Hypothalamus (tissue), 51 donors: ENCODE results near the gene ARFIP2.
A peak's percentile ranks its signal among the peaks of the same experiment; 100 is the strongest.
"Not testable (repeated sequence)": the region's sequence is repeated elsewhere in the genome, so short reads cannot be mapped to it uniquely, and the experiment has no call there.

Source experiments
- DNase-seq, 51 donors: peaks; one replicate each; lab custom pipeline; 2025; lab: John Stamatoyannopoulos, UW

The ARFIP2 gene

DNA sequence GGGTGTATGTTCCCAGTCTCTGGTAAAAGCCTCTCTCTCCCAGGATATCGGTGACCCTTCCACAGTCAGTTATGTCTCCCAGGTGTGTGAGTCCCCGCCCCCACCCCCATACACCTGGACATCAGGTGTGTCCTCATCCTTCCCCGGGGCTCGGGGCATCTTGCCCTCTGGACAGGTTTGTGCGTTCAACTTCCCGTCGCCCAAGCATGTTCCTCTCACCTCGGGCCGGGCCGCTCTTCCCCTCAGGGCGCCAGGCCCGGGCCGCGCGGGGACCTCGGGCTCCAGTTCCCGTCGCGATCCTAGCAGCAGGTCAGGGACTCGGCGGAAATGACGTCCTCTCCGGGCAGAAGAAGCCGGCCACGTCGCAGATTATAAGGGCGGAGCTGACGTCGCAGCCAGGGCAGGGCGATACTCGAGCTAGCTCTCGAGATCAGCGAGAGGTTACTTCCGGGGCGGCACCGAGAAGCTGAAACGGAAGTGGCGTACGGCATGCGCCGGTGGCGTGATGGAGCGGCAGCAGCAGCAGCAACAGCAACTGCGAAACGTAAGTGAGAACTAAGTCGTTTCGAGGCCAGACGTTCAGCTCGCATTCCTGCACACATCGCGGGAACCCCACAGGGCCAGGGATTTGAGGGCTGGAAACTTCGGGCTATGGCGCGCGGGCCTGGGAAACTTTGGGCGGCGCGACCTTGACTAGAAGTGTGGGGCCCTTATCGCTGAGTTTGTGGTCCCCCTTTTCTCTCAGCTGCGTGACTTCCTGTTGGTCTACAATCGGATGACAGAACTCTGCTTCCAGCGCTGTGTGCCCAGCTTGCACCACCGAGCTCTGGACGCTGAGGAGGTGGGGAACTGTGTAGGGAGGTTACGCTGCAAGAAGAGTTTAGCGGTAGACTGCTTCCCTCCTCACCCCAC lies at the start of gene ARFIP2, which contains the start of gene TIMM10B:
TSS of gene ARFIP2 (minus strand) at position 320 of the 912 bp plus-strand sequence. CDS start 910 bp downstream, outside the sequence.
TSS of gene TIMM10B (plus strand) at position 490 of the 912 bp plus-strand sequence. CDS start at position 506, 16 bp downstream.
- peak; percentile 39 to 100 (median 98) for DNase-seq

GRCh38 chr11:6530848-6531247 lies 49.7 kb upstream of the ARFIP2 start:
- no peak for DNase-seq

- no peak for DNase-seq
Measured at GRCh38 chr11:6529266-6529665, 48.1 kb upstream of the ARFIP2 start.

DNA sequence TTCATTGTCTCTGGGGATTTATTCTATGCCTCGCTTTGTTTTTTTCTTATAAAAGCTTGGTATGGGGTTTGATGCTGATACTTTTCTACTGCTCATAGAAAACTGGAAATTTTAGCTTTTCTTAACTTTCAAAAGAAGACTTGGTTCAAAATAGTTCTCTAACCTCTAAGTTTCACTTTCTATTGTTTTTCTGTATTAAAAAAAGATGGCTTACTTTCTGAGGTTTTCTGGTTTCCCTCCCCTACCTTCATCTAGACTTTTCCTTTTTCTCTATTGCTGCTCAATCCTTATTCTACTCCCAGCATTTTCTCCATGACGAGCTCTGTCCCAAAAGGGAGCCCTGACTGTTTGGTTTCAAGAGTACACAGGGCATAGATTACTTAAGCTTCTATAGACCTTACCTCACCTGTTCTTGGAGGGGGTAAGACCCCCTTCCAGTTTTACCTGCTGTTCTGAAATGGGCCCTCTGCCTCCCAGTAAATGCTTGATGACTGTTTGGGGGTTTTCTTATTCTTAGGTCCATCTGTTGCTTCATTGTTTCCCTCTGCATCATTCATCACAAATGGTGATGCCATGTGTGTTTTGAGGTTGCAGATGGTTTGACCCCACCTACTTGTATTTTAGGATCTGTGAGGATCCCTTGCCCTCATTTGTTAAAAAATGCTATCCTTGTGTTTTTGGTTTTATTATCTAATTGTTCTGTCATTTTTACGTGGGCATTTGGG lies 45.4 kb upstream of the ARFIP2 start:
- no peak for DNase-seq

DNA sequence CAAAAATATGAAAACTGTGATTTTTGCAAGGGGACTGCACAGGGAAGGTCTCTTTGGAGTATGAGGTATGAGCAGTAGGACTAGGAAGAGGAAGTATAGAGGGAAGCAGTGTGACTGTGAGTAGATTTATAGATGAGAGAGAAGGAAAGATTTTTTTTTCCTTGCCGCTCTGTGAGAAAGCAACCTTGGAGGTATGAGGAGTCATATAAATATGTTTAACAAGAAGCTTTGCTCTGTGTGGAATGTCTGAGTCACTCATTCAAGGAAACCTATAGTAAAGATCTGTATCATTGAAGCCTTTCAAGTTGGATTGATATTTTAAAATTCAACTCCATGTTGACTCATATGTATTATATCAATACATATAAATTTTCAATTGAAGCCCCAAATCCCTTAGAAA lies 42.1 kb upstream of the ARFIP2 start:
- DNase-seq = no peak

DNA sequence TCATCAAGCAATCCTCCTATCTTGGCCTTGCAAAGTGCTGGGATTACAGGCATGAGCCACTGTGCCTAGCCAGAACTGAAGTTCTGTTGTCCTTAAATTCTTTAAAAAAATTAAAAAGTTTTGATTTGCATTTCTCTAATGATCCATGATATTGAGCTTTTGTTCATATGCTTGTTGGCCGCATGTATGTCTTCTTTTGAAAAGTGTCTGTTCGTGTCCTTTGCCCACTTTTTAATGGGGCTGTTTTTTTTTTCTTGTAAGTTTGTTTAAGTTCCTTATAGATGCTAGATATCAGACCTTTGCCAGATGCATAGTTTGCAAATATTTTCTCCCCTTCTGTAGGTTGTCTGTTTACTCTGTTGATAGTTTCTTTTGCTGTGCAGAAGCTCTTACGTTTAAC lies 40.8 kb upstream of the ARFIP2 start:
- DNase-seq = not testable (repeated sequence)

- no peak for DNase-seq
Measured at GRCh38 chr11:6520265-6520664, 39.1 kb upstream of the ARFIP2 start.

DNA sequence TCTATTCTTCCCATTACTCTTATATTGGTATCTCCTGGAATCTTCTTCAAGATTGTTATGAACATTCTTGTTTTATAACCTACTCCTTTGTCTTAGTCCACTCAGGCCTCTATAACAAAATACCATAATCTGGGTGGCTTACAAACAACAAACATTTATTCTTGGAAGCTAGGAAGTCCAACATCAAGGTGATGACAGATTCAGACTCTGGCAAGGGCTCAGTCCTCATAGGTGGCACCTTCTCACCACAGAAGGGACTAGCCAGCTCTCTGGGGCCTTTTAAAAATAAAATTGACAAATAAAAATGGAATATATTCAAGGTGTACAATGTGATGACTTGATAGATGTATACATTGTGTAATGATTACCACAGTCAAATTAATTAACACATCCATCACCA lies 35.7 kb upstream of the ARFIP2 start:
- DNase-seq = no peak

DNA sequence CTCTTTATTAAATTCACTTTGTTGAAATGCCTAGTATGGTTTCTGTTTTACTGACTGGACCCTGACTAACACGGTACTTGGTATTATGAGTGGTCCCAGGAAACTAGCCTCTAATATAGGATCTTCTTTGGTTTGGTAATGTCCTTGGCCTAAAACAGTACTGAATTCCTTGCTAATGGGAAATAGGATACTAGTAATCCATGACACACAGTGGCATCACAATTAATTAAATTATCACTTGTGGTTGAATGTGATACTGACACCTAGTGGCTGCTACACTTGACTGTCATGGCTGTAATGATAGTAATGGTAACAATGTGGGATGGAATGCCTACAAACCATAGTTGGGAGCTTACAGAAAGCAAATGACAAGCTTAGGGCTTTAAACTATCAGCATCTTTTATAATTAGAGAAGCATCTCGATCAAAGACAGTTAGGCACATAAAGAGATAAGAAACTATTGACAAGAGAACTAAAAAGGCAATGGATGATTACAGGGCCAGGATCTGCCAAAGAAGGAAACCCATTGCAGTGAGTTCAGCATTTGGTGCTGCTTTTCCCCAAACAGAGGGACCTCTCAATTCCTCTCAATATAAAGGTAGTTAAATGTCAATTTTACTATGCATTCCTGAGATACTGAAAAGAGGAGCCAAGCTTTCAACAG lies 24.6 kb upstream of the ARFIP2 start:
- DNase-seq = peak in 4 of 51 donors; percentile 2 to 34 (median 13)

- DNase-seq = no peak
Measured at GRCh38 chr11:6504166-6504565, 23.0 kb upstream of the ARFIP2 start.

DNA sequence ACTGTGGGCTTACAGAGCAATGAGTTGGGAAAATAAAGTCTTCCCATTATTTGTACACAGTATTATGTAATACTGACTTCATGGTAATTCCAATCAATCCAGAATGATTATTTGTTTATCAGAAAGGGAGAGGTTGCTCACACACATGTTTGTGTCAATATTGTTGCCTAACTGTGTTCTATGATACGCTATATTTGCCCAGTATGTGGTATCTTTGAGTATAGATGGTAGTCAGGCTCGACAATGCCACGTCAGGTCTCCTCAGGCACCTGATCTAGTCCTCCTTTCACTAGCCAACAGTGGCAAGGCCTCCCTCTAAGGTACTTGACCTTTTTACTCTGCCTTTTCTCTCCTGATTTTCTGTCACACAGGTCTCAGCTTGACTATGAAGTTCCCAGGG lies 21.3 kb upstream of the ARFIP2 start:
- DNase-seq = no peak

GRCh38 chr11:6498544-6498943 lies 17.4 kb upstream of the ARFIP2 start:
- DNase-seq = no peak

DNA sequence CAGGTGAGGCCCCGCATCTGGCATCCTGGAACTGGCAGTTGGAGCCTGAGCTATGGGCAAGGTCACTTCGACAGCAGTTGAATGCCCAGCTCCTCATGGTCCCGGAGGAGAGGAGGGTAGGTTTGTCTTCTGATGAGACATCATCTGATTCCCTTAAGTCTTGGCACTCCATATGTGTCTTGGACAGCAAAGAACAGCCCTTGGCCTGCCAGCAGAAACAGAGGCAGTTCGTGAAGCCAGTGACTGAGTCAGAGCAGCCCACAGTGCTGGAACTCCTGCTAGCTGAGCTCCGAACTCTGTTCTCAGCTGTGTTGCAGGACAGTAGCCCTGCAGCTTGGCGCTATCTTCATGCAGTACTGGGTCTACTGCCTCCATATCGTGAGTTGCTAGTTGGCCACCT lies 17.0 kb upstream of the ARFIP2 start:
- peak in 1 of 51 donors; percentile 31 for DNase-seq

DNA sequence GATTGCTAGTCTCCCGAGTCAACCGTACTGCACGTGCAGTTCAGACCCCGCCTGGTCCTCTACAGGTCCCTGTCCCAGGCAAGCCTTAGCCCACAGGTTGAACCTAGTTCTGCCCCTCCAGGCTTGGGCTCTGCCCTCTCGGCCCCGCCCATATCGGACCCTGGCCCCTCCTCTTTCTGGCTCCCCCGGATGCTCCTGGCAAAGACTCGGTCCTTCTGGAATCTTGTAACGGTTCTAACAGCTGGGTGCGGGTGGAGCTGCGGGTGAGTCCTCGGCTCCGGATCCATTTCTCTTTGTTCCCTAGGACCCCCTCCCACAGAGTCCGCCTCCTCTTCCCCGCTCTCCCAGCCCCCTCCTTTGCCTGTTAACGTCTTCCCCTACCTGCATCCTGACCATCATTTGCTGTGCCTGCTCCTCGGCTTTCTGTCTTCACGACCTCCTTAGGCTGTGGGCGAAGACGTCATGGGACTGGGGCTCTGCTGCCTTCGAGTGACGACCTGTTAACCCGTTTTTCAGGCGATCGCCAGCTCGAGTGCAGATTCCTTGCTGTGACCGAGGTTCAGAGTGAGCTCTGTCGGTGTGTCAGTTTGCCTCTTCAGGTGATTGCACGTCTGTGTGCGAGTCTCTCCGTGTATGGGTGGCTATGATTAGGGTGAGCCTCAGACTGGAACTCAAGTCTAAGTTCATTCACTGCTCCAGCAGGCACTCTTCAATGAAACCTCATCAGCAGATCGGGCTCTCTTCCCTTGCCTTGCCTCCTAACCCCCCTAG lies 16.1 kb upstream of the ARFIP2 start, which contains the start of gene DNHD1:
TSS of gene DNHD1 (plus strand) at position 212 of the 771 bp plus-strand sequence. CDS start 936 bp downstream, outside the sequence.
- DNase-seq = peak in 1 of 51 donors; percentile 23

GRCh38 chr11:6489306-6489705 lies 8.2 kb upstream of the ARFIP2 start:
- DNase-seq = no peak

GRCh38 chr11:6488821-6489220 lies 7.7 kb upstream of the ARFIP2 start:
- DNase-seq = no peak

DNA sequence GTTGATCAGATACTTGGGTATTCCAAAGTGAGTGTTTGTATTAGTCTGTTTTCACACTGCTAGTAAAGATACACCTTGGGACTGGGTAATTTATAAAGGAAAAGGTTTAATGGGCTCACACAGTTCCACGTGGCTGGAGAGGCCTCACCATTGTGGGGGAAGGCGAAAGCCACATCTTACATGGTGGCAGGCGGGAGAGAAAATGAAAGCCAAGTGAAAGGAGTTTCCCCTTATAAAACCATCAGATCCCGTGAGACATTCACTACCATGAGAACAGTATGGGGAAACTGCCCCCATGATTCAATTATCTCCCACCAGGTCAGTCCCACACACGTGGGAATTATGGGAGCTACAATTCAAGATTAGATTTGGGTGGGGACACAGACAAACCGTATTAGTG lies 7.2 kb upstream of the ARFIP2 start:
- DNase-seq = no peak

DNA sequence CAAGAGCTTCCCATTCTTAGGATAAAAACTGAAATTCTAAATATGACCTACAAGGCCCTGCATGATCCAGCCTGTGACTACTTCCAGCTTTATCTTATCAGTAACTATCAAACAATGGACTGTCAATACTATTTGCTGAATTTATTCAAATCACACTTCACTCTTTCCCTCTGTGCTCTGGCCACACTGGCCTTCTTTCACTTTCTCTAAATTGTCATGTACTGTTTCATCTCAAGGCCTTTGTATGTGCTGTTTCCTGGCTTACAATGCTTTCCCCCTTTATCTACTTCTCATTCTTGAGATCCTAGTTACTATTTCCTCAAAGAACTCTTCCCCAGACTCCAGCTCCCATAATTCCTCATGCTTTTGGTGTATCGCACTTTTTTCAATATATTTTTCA lies 5.8 kb upstream of the ARFIP2 start:
- no peak for DNase-seq

- no peak for DNase-seq
Measured at GRCh38 chr11:6486256-6486655, 5.1 kb upstream of the ARFIP2 start.

- no peak for DNase-seq
Measured at GRCh38 chr11:6485661-6486060, 4.5 kb upstream of the ARFIP2 start.
